GM12878 (cell line): ENCODE results near the gene MFNG.

Experiments used
- CREB1 ChIP-seq: IDR thresholded peaks from 2 replicates; pipeline ENCODE4 v1.6.1; 2012; ENCODE audit warnings: low read depth, mild to moderate bottlenecking, inconsistent platforms
- CTCF ChIP-seq, 3 experiments: IDR thresholded peaks in 2 of 3; conservative IDR thresholded peaks in 1 of 3; 2 replicates each; pipeline ENCODE4 v1.5.1; 2011; ENCODE audit warnings: low read depth in 3 of 3, low read length in 3 of 3, mild to moderate bottlenecking in 3 of 3, control low read depth in 2 of 3, moderate library complexity in 2 of 3, inconsistent platforms in 1 of 3, mixed read lengths in 1 of 3; ENCODE audit not compliant: control insufficient read depth in 2 of 3, insufficient read depth in 1 of 3; ENCODE audit errors: extremely low read depth in 1 of 3
- EZH2 ChIP-seq: IDR thresholded peaks from 2 replicates; pipeline ENCODE4 v1.6.1; 2012; ENCODE audit warnings: low read depth, mild to moderate bottlenecking, control low read depth, inconsistent platforms, low read length, borderline replicate concordance; ENCODE audit not compliant: control insufficient read depth
- MYC ChIP-seq: IDR thresholded peaks from 2 replicates; pipeline ENCODE4 v1.6.1; 2011; ENCODE audit warnings: mild to moderate bottlenecking, low read length, moderate library complexity, inconsistent platforms; ENCODE audit not compliant: insufficient read depth, insufficient replicate concordance, insufficient read length, severe bottlenecking
- NR2F1 ChIP-seq: fragments of 450-650 bp; conservative IDR thresholded peaks from 2 replicates; pipeline ENCODE4 v1.6.1; 2017; ENCODE audit warnings: mild to moderate bottlenecking
- POLR2A ChIP-seq: IDR thresholded peaks from 2 replicates; pipeline ENCODE4 v1.6.1; 2011; ENCODE audit warnings: low read depth, mild to moderate bottlenecking, low read length
- POLR2AphosphoS5 ChIP-seq: IDR thresholded peaks from 2 replicates; pipeline ENCODE4 v1.6.1; 2011; ENCODE audit warnings: mild to moderate bottlenecking, low read length, inconsistent platforms
- ZBTB33 ChIP-seq: fragments of 450-650 bp; IDR thresholded peaks from 2 replicates; pipeline ENCODE4 v1.6.1; 2017; ENCODE audit warnings: mild to moderate bottlenecking
- ZBTB4 ChIP-seq: fragments of 450-650 bp; formaldehyde crosslinking; IDR thresholded peaks from 2 replicates; pipeline ENCODE4 v1.4.0; 2022; ENCODE audit warnings: mild to moderate bottlenecking, moderate library complexity

GRCh38 chr22:37426706-37427134 lies 59.5 kb downstream of the MFNG start:
- no peak for TF ChIP-seq CTCF (IDR thresholded peaks at IDR 0.05 in 2 of 3, conservative IDR thresholded peaks at IDR 0.05 in 1 of 3; ENCODE audit: control insufficient read depth in 2 of 3, extremely low read depth in 1 of 3, insufficient read depth in 1 of 3, low read depth in 3 of 3, low read length in 3 of 3)
- no peak for TF ChIP-seq POLR2A
- TF ChIP-seq POLR2AphosphoS5: no peak
- no peak for TF ChIP-seq EZH2
- TF ChIP-seq CREB1: no peak
- no peak for TF ChIP-seq NR2F1
- TF ChIP-seq MYC: no peak
- no peak for TF ChIP-seq ZBTB33
- no peak for TF ChIP-seq ZBTB4
